ENCODE data around the gene MAMDC2.
A peak's percentile ranks its signal among the peaks of the same experiment; 100 is the strongest.

MAMDC2 gene

DNA sequence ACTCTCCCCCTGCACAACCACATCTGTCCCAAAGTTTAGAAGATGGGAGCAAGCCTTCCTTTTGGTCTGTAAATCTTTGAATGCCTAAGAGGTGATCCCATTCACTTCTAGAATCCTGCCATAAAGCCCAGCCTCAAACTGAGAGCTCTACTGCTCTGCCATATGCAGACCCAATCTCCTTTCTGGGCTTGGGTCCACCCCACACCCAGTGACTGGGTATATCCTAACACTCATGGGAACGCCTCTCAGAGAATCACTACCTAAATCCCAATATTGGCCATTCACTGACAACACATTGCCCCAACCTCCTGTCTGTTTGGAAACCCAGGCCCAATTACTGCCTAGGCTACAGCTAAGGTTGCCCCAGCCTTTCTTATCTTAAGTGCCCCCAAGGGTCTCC is 90.7 kb downstream of the MAMDC2 start:
- DNase-seq (ENCODE audit: low spot score) = no peak

DNA sequence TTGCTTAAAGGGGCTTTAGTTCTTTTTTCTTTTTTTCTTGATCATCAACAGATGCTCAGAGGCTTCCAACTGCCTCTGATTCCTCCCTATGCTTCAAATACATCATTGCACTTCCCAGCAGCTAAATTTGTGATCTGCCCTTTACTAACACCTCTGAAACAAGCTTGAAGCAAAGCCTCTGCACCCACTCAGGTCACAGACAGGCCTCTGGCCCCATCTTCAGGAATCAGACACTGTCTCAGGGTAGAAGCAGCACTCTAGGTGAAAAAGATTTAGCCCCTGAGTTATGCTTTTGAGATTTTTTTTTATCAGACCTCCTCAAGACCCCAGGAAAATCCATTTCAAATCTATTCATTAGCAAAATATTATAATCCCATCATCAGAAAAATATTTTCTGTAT is 91.5 kb downstream of the MAMDC2 start:
- no peak for DNase-seq (ENCODE audit: low spot score)

DNA sequence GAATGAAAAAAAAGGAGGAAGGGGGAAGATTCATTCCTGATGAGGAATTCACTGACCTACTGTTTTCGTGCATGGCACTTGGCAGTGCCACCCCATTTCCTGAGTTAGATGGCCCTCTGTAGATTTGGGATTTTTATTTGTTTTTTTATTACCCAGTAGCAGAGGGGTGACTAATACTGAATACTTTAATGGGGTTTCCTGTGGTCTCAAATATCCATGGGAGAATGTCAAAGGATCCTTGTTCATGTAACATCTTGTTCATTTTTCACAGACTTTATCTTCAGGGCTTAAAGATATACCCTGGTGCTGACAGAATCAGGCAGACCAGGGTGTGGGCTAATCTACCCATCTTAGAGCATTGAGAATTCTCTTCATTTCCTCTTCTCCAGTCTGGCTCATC is 93.0 kb downstream of the MAMDC2 start:
- no peak for DNase-seq (ENCODE audit: low spot score)

DNA sequence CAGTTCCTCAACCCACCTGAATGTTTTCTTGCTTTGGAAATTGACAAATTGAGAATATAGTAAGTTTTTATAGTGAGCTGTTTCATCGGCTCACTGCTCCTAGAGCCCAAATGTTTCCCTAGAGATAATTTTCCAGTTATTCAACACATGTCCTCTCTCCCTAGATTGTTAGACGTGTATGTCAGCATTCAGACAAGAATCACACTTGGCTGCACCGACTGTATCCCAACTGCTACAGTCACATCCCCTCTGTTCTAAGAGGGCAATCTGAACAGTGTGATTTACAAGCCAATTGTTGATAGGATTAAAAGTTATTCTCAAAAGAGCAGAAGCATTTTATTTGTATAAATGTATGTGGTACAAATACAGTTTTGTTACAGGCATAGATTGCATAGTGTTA is 93.9 kb downstream of the MAMDC2 start:
- DNase-seq (ENCODE audit: low spot score) = no peak

DNA sequence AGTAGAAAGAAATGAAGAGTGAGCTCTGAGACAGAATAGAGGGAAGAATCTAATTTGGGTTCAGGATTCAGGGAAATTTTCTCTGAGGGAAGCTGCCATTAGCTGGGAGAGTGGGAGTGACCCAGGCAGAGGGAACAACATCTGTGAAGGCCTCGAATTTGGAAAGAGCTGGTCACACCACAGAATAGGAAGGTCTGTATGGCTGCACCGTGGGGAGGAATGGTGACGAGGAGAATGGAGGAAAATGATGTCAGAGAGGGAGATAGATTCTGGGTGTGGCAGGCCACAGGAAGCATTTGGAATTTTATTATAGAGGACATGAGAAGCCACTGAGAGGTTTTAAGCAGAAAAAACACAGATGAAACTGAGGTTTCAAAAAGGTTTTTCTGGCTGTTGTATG is 98.5 kb downstream of the MAMDC2 start:
- DNase-seq (ENCODE audit: low spot score) = no peak

DNA sequence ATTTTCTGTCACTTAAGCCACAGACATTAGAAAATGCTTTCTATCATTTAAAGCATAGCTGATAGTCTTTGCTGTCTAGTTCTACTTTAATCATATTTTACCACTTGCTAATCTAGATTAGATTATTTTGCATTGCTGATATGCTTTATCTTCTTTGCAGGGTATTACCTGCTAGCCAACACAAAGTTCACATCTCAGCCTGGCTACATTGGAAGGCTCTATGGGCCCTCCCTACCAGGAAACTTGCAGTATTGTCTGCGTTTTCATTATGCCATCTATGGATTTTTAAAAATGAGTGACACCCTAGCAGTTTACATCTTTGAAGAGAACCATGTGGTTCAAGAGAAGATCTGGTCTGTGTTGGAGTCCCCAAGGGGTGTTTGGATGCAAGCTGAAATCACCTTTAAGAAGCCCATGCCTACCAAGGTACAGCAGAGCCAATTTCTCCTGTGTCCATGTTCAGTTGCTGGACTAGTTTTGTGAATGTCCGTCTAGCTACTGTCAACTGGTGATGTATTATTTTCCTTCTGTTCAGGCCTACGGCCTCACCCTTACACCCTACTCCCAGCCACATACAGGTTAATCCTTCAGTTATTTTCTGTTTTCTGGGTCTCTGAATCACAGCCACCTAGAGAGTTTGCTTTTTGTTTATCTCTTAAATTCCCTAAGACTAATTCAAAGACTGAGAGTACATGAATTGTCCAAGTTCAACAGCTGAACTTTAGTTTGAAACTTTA is 99.9 kb downstream of the MAMDC2 start:
- DNase-seq (ENCODE audit: low spot score) = no peak

DNA sequence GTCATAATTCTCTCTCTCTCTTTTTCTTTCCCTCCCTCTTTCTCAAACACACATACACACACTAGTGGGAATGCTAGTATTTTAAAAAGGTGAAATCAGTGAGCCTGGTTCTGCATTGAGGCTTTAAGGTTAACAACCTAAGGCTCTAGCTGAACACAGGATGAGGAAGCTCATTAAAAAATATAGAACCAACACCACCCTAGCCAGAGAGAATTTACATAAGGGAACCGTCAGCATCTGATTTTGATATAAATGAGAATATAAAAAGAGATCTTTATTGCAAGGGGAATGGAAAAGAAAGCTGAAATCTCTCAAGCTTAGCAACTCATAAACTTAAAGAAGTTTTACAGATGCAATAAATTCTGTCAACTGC is 100.5 kb downstream of the MAMDC2 start:
- no peak for DNase-seq (ENCODE audit: low spot score)

DNA sequence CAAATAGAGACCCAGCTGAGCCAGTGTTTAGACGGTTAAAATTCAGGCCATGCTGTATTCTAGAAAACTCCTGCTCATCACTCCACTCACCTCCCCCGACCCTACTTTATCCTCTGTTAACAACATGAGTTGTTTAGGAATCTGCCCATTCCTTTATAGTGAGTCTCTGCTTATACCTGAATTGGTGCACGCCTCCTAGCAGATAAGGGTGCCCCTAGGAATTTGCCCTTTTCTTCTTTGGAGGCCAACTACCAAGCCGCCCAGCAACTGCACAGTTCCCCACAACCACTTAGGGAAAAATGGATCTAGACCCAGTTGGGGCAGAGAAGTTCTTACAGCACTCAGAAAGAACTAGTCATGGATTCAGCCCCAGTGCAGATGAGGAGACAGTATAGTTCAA is 102.3 kb downstream of the MAMDC2 start:
- DNase-seq (ENCODE audit: low spot score) = no peak

DNA sequence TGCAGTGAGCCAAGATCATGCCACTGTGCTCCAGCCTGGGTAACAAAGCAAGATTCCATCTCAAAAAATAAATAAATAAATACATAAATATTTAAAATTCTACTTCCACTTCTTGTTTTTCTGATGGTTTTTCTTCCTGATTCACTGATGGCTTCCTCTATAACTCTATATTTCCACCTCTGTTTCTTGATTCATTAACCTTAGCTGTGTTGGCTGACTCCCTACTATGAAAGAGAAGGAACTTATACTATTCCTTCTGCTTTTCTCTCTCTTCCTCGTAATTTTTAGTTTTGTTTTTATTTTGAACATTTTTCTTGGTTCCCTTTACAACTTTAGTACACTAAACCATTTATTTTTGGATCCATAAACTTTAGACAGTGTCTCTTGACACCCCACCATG is 103.5 kb downstream of the MAMDC2 start:
- no peak for DNase-seq (ENCODE audit: low spot score)

DNA sequence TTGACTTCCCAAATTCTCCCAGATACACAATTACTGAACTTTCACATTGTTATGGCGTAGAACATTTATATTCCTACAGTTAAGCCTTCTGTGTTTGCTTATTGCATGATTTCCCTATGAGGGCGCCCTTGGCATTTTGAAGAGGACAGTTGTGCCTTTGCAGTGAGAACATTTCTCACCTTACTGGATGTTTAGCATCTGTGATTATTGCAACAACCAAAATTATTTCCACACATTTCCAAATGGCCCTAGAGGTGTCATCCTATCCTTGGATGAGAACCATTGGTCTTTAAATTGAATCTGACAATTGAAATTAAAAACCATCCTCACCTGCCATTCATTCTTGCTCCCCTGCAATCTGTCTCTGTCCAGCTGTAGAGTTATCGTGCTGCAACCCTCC is 104.0 kb downstream of the MAMDC2 start:
- no peak for DNase-seq (ENCODE audit: low spot score)

DNA sequence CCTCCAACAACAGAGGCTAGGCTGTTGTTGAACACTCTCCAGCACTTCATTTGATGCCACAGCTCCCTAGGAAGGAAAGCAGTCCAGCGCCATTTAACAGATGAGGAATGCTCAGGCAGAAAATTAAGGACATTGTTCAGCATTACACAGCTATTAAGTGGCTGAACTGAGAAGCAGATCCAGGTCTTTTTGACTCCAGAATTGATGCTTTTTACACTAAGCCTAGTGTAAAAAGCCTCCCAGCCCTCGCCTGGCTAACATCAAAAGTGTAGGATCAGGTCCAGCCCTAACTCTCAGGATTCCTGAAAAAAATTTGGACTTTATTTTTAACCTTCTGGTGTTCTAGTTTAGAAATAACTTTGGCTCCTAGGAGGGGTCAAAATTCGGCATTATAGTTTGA is 108.7 kb downstream of the MAMDC2 start:
- DNase-seq (ENCODE audit: low spot score) = no peak

DNA sequence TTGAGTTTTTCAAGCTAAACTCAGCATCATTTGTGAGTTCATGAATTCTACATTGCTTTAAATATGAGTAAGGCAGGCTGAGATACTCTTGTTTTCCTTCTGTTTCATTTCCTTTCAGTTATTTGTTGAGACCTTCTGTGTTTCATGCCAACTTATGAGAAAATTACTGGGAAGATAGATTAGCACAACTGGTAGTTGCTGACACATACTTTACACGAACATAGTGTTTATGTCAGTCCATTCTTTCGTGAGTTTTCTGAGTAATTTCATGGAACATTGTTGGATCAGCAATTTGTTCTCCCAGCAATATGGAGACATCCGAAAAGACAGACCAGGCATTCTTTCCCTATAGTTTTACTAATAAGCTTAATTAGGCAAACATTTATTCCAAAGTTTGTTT is 113.1 kb downstream of the MAMDC2 start:
- no peak for DNase-seq (ENCODE audit: low spot score)

DNA sequence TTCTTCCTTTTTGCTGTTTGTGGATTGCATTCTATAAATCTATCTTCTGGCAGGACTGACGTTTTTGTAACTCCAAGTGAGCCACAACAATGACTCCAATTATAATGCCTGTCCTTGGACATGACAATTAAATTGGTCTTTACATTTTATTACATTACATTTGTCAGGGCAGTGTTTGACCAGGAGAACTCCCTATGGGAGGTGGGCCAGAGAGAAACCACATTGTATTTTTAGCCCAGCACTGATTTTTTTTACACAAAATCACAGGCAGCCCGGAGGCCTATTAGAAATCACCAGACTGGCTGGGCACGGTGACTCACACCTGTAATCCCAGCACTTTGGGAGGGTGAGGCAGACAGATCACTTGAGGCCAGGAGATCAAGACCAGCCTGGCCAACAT is 116.0 kb downstream of the MAMDC2 start:
- no peak for DNase-seq (ENCODE audit: low spot score)

DNA sequence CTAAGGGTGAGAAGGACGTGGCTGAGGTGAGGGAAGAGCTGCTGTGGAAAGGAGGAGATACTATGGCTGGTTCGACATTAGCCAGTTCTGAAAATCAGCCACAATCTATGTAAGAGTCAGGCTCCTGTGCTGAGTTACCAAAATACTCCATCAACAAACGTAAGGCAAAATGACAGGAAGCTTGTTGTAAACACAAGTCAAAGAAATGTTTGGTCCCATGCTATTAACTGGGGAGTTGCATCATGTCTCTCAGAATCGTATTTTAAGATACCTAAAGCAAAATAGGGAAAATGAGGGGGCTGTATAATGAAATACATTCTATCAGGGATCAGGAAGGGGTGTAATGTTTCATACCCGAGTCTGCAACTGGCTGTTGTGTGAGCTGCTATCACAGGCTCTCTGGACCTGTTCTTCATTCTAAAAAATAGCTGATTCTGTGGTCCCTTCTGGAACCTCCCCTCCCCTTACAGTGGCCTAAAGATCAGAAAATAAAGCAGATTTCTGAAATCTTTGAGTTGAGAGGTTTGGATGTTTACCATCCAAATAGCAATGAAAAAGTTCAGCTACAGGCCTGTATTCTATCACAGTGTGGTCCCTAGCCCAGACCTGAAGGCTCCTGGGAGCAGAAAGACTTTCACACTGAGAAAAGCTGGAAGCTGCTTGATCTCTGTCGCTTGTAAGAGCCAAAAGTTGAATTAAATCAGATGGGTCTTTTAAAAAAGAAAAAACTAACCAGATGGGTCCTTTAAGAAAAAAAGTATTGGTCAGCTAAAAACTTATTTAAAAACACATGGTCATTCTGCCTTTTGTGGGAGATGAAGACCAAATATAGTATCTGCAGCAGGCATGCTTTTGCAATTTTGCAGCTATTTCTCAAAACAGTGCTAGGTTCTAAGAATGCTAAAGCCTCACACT is 117.3 kb downstream of the MAMDC2 start:
- DNase-seq (ENCODE audit: low spot score) = no peak

DNA sequence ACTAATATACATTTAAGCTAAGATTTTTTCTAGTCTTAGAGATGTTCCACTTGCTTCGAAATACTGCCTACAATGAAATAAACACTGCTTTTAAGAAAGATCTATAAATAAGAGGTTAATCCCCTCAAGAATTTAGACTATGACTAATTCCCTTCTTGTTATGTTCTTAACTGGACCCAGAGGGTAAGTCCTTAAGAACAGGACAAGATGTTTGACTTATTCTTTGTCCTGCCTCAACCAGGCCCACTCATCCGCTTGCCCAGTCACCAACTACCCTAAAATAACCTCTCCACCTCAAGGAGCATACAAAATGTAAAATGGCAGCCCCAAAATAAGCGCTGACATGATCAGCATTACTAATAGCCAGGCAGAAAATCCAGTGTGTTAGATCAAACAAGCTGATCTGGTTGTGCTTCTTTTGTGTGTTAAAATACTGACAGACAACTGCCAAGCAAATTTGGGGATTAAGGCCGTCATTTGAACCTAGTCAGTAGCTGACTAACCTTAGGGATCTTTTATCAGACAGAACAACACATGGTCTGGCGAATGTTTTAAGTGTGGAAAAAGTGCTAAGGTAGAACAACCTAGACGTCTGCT is 121.5 kb downstream of the MAMDC2 start:
- no peak for DNase-seq (ENCODE audit: low spot score)

DNA sequence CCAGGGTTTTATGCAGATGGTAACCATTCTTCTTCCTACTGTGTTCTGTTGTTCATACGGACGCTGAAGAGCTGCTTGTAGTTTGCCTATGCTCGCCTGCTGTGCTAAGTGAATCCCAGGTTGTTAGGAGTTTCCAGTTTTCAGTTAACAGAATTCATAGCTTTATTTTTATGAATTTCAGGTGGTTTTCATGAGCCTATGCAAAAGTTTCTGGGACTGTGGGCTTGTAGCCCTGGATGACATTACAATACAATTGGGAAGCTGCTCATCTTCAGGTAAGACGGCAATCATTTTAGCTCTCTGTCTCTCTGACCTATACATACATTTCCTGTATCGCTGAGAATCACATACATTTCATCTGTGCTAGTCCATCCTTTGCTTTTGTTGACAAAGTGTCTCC is 124.9 kb downstream of the MAMDC2 start:
- no peak for DNase-seq (ENCODE audit: low spot score)

DNA sequence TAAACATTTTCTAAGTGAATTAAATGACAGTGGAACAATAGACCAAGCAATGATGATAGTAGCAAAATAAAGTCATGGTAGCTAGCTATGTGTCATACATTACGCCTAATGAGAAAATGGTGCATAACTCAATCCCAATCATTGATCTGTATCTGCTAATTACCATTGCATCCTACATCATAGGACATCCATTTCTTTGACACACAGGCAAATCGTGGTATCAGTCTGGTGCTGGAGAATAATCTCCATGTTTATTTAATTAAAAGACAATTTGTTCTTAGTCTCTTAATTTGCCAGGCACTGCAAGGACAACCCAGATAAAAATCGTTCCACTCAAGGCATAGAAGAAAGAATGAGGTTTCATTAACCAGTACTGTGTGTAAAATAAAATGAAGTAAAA is 125.6 kb downstream of the MAMDC2 start:
- no peak for DNase-seq (ENCODE audit: low spot score)

DNA sequence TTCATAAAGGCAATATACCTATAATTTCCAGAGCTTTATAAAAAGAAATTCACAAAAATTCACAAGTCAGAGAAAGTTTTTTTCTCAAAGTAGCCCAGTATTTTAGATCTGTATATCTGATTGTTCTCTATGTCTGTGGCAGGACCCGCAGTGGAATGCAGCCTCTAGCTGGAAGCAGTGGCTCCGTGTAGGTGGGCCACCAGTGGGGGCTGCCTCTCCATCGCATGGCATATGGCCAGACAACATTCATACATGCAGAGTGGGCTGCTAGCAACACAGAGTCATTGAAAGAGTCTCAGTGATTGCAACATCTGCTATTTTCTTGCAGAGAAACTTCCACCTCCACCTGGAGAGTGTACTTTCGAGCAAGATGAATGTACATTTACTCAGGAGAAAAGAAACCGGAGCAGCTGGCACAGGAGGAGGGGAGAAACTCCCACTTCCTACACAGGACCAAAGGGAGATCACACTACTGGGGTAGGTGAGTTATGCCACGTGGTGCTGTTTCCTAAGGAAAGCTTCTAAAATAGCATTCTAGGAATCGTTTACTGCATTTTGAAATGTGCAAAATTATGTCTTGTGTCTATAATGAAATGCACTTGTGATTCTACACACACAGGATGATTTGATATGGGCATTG is 126.6 kb downstream of the MAMDC2 start:
- DNase-seq (ENCODE audit: low spot score) = no peak

DNA sequence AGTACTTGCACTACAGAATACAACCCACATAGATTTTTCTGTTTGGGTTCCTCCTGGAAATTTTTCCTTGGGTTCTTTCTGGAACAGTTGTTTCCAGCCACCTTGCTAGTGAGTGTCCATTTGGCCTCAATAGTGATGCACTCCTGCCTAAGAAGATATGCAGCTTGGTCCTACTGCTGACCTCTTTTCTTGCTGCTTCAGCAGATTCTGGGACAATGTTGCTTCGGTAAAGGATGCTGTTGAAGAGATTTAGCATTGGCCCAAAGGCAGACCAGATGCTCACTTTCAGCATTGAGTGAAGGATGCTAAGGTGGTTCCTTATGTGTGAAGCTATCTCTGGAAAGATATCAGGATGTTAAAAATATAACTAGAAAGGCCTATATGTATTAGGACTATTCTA is 128.9 kb downstream of the MAMDC2 start:
- DNase-seq (ENCODE audit: low spot score) = no peak

DNA sequence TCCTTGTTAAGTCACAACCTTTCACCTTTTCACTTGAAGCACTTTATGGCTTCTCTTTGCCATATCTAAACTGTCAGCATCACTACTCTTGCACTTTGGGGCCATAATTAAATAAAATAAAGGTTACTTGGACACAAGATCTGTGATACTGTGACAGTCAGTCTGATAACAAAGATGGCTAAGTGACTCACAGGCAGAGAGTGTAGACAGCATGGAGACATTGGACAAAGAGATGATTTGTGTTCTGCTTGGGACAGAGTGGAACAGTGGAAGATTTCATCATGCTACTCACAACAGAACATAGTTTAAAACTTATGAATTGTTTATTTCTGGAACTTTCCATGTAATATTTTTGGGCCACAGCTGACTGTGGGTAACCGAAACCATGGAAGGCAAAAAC is 133.5 kb downstream of the MAMDC2 start:
- peak; percentile 2 for DNase-seq (ENCODE audit: low spot score)

DNA sequence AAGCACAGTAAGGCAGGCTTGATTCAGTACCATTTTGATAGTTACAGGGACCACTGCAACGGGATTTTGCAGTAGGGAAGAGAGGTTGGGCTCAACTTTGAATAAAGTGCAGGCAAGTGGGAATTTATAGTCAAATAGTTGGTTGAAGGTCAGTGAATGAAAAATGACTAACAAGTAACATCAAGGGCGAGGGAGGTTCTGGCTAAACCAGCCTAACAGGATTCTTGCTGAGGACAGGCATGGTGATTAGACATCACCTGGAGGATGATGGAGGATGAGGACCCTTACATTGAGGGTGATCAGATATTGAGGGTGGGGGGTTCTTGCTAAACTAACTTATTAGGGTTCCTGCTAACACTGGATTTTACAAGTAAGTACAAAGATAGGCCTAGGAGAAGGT is 149.1 kb downstream of the MAMDC2 start:
- no peak for DNase-seq (ENCODE audit: low spot score)

DNA sequence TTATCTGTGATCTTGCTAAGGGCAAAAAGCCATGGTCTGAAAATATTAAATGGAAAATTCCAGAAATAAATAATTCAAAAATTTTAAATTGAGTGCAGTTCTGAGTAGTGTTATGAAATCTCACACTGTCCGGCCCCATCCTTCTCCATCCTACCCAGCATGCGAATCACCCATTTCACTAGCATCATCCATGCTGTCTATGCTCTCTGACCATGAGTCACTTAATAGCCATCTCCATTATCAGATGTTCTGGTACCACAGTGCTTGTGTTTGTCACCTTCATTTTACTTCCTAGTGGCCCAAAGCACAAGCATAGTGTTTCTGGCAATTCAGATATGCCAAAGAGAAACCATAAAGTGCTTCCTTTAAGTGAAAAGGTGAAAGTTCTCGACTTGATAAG is 151.8 kb downstream of the MAMDC2 start:
- DNase-seq (ENCODE audit: low spot score) = no peak
